ENCODE results near the gene PKP1.

DNA sequence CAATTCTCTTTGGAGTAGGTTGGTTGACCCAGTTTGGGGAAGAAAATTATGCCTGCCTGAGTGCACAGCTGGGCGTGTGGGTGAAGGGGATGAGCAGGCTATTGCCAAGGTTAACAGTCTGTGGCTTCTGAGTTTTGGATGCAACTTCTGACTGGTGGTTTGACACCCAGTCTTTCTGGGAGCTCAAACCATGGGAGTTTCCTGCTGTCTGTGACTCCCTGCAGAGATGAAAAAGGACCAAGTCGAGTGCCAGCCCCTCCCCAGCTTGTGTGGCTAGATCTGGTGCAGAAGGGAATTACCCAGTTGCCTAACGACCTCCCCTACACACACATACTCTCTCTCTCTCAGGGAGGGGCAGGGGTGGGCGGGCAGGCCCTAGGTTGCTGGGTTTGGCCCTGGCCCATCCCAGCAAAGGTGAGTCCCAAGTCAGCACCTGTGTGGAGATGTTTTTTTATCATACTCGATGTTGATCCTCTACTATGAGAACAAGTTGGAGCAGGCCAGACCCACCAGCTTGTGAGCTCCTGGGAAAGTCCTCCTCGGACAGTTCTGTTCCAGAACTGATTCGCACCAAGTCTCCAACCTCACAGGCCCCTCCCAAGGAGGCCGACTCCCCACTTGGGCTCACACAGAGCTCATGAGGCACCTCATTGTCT lies 28.2 kb downstream of the PKP1 start:
- TF ChIP-seq, protein P1, sequence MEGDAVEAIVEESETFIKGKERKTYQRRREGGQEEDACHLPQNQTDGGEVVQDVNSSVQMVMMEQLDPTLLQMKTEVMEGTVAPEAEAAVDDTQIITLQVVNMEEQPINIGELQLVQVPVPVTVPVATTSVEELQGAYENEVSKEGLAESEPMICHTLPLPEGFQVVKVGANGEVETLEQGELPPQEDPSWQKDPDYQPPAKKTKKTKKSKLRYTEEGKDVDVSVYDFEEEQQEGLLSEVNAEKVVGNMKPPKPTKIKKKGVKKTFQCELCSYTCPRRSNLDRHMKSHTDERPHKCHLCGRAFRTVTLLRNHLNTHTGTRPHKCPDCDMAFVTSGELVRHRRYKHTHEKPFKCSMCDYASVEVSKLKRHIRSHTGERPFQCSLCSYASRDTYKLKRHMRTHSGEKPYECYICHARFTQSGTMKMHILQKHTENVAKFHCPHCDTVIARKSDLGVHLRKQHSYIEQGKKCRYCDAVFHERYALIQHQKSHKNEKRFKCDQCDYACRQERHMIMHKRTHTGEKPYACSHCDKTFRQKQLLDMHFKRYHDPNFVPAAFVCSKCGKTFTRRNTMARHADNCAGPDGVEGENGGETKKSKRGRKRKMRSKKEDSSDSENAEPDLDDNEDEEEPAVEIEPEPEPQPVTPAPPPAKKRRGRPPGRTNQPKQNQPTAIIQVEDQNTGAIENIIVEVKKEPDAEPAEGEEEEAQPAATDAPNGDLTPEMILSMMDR (IDR thresholded peaks at IDR 0.05; ENCODE audit: borderline replicate concordance, extremely low read depth, low read length, poor library complexity, severe bottlenecking) = no peak
- no peak for TF ChIP-seq EZH2 (IDR thresholded peaks at IDR 0.05; ENCODE audit: borderline replicate concordance, low read depth, low read length, severe bottlenecking)

All from DND-41 (cell line).